Adrenal gland (tissue), 5 donors: ENCODE results near the gene ARL11.

Experiments
- POLR2A ChIP-seq, 2 donors: fragments of 450-650 bp; IDR thresholded peaks; one replicate each; pipeline ENCODE4 v1.6.1; 2017; ENCODE audit warnings: antibody characterized with exemption in 2 of 2, mild to moderate bottlenecking in 2 of 2, moderate library complexity in 1 of 2
- TF ChIP-seq, protein P1 (sequence below), 6 experiments: fragments of 450-650 bp in 4 of 6; fragments of 200-600 bp in 2 of 6; sonication (generic) in 1 of 6; IDR thresholded peaks; 1 replicate in 5 of 6; 2 replicates in 1 of 6; pipeline versions ENCODE4 v1.5.1 to v1.8.0; 2016 to 2021; ENCODE audit warnings: antibody characterized with exemption in 6 of 6, mild to moderate bottlenecking in 2 of 6, moderate library complexity in 1 of 6
- donor health status: DM: no; HTN: no; CAD: no.

- TF ChIP-seq, protein P1, sequence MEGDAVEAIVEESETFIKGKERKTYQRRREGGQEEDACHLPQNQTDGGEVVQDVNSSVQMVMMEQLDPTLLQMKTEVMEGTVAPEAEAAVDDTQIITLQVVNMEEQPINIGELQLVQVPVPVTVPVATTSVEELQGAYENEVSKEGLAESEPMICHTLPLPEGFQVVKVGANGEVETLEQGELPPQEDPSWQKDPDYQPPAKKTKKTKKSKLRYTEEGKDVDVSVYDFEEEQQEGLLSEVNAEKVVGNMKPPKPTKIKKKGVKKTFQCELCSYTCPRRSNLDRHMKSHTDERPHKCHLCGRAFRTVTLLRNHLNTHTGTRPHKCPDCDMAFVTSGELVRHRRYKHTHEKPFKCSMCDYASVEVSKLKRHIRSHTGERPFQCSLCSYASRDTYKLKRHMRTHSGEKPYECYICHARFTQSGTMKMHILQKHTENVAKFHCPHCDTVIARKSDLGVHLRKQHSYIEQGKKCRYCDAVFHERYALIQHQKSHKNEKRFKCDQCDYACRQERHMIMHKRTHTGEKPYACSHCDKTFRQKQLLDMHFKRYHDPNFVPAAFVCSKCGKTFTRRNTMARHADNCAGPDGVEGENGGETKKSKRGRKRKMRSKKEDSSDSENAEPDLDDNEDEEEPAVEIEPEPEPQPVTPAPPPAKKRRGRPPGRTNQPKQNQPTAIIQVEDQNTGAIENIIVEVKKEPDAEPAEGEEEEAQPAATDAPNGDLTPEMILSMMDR (IDR thresholded peaks at IDR 0.05): no peak
- no peak for TF ChIP-seq POLR2A (IDR thresholded peaks at IDR 0.05)
Measured at GRCh38 chr13:49622174-49622946, 5.9 kb upstream of the ARL11 start.
